OCI-LY3 (cell line): ENCODE results near the gene ADD3.

Experiments
- CTCF ChIP-seq: fragments of 200-600, 300-600 bp; sonication (generic); IDR thresholded peaks from 2 replicates; pipeline ENCODE4 v1.5.1; 2014; ENCODE audit warnings: antibody characterized with exemption, low read length, low read depth
- EZH2phosphoT487 ChIP-seq: fragments of 200-600 bp; shearing (Covaris generic); IDR thresholded peaks from 2 replicates; pipeline ENCODE4 v1.6.1; 2018; ENCODE audit warnings: antibody characterized with exemption, mixed run types, low read depth

- TF ChIP-seq CTCF (no peak), EZH2phosphoT487 (no peak)
Measured at GRCh38 chr10:110074758-110075671, 67.2 kb downstream of the ADD3 start.
